Activated T-helper 2 cell treated with anti-CD3 and anti-CD28 coated beads, Interferon-gamma antibody, Interleukin-2, Interleukin-4, amounts not matched to agents 10 μg/mL and 5 μg/mL and 100 μg/mL, durations not matched to agents 14 hours and 24 hours and 36 hours (primary cell): ENCODE results near the gene PTPA. TPM values are rescaled to one million over a fixed set of nuclear protein-coding genes. Genes with fewer than 3 reads are reported as not detected.

Source experiments
- DNase-seq: peaks from one replicate; pipeline ENCODE4 v3.0.0; 2021; ENCODE audit warnings: low spot score
- H3K27ac Mint-ChIP-seq: one replicate; pipeline ENCODE4 v1.8.0; 2021; ENCODE audit warnings: mixed read lengths
- H3K27me3 Mint-ChIP-seq: one replicate; pipeline ENCODE4 v1.8.0; 2021; ENCODE audit warnings: low read depth, mixed read lengths
- H3K36me3 Mint-ChIP-seq: one replicate; pipeline ENCODE4 v1.8.0; 2021; ENCODE audit warnings: low read depth, mixed read lengths
- H3K4me1 Mint-ChIP-seq: one replicate; pipeline ENCODE4 v1.8.0; 2021; ENCODE audit warnings: low read depth, mixed read lengths
- H3K4me3 Mint-ChIP-seq: one replicate; pipeline ENCODE4 v1.8.0; 2021; ENCODE audit warnings: low read depth, mild to moderate bottlenecking, moderate library complexity, mixed read lengths
- H3K9me3 Mint-ChIP-seq: one replicate; pipeline ENCODE4 v1.8.0; 2021; ENCODE audit warnings: mixed read lengths
- intact Hi-C: fragments of 100-400 bp; cut with micrococcal nuclease; formaldehyde crosslinking; loops from one replicate; pipeline ENCODE4 v1.15.1; 2023
- total RNA-seq: library from RNA; stranded (reverse); gene quantifications from 2 replicates; pipeline ENCODE4 v1.2.3, GENCODE V29; 2022

Gene PTPA
- total RNA-seq, 1 donor from 2014 or later, result 106 TPM

DNA sequence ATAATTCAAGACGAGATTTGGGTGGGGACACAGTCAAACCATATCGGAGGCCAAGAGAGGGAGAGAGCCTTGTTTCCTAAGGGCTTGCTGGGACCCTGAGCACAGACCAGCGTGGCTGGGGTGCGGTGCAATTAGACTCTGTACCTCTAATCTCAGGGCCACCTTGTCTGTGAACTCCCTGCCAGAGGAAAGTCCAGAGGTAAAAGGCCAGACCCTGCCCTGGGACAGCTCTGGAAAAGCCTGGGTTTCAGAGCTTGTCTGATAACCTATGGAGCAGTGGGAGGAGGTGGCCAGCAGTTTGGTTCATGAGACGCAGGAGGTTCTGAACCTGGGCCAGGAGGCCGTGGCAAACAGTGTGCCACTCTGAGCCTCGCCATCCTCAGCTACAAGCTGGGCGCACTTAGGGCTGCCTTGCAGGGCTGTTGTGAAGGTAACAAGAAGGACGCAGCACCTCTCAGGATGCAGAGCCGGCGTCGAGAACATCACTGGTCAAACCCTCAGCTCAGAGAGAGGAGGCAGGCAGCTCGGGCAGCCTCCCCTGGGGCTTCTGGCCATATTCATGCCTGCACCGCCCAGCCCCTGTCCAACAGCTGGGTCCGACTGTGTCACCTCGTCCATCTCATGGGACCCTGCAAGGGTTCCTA lies 35.1 kb upstream of the PTPA start:
- Mint-ChIP-seq H3K4me1 (peaks cover 16% of the 10 kb centered on the region), H3K36me3 (no peaks in the 10 kb centered on the region), H3K9me3 (no peaks in the 10 kb centered on the region), H3K4me3 (no peak overlapping the region), H3K27me3 (no peaks in the 10 kb centered on the region), H3K27ac (no peak overlapping the region)
- intact Hi-C loops, result no loop called here
- DNase-seq, result no peak

DNA sequence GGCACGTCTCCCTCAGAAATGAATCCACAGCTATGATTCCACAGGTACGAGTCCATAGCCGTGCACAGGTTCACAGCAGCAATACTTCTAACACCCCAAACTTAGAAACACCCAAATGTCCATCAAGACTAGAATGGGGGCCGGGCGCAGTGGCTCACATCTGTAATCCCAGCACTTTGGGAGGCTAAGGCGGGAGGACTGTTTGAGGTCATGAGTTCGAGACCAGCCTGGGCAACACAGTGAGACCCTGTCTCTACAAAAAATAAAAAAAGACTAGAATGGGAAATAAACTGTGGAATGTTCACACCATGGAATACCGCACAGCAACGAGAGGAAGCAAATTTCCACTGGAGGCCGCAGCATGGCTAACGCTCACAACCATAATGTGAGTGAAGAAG lies 34.6 kb upstream of the PTPA start:
- DNase-seq, result no peak
- peaks cover 16% of the 10 kb centered on the region for H3K4me1 Mint-ChIP-seq
- no peaks in the 10 kb centered on the region for H3K9me3 Mint-ChIP-seq
- no peak overlapping the region for H3K27ac Mint-ChIP-seq
- no peaks in the 10 kb centered on the region for H3K27me3 Mint-ChIP-seq
- H3K4me3 Mint-ChIP-seq, result no peak overlapping the region
- intact Hi-C loops, result no loop called here
- H3K36me3 Mint-ChIP-seq, result no peaks in the 10 kb centered on the region

DNA sequence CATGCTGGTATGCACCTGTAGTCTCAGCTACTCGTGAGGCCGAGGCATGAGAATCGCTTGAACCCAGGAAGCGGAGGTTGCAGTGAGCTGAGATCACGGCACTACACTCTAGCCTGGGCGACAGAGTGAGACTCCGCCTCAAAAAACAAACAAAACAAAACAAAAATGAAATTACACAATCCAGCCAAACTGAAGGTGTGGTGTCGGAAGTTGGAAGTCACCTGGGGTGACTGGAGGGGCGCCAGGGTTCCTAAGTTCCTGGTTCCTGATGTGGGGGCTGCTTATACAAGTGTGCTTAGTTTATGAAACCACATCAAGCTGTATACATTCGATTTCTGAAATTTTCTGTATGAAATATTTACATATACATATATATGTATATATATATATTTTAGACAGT lies 34.0 kb upstream of the PTPA start:
- no peak for DNase-seq
- H3K27ac Mint-ChIP-seq, result no peak overlapping the region
- no peak overlapping the region for H3K4me3 Mint-ChIP-seq
- H3K4me1 Mint-ChIP-seq, result peaks cover 13% of the 10 kb centered on the region
- H3K27me3 Mint-ChIP-seq, result no peaks in the 10 kb centered on the region
- no peaks in the 10 kb centered on the region for H3K36me3 Mint-ChIP-seq
- intact Hi-C loops, result no loop called here
- H3K9me3 Mint-ChIP-seq, result no peaks in the 10 kb centered on the region

DNA sequence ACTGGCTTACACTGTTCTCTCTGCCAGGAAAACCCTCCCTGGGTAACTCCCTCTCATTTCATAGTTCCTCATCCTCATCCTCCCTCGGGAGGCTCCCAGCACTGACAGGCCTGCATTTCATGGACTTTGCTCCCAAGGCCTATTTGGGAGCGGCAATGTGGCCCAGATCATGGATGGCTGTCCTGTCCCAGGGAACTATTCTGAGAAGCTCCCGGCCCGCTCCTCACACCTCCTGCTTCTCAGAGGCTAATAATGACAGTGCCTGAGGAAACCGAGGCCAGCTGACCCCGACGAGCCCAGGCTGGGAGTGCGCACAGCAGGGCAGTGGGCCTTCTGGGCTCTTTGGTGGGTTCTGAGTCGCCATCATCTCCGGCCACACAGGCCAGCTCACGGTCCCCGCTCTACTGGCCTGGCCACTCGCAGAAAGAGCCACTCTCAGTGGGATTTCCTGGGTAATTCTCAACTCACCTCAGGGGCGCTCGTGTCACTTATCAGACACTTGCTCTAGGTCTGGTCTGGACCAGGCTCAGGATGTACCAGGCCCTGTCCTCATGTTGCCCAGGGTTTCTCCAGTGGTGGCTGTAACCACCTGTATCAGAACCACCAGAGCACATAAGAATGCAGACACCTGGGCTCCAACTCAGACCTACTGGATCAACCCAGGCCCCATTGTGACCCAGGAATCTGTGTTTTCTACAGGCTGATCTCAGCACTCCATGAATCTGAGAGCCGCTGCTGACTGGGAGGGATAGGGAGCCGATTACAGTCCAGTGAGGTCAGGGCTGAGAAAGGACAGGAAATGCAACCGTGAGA lies 32.3 kb upstream of the PTPA start:
- Mint-ChIP-seq H3K9me3 (no peaks in the 10 kb centered on the region), H3K4me3 (peak overlapping the region; percentile 90), H3K27me3 (no peaks in the 10 kb centered on the region), H3K4me1 (peaks cover 16% of the 10 kb centered on the region), H3K36me3 (peaks cover 5% of the 10 kb centered on the region), H3K27ac (peak overlapping the region; percentile 5)
- intact Hi-C loops, result no loop called here
- no peak for DNase-seq

DNA sequence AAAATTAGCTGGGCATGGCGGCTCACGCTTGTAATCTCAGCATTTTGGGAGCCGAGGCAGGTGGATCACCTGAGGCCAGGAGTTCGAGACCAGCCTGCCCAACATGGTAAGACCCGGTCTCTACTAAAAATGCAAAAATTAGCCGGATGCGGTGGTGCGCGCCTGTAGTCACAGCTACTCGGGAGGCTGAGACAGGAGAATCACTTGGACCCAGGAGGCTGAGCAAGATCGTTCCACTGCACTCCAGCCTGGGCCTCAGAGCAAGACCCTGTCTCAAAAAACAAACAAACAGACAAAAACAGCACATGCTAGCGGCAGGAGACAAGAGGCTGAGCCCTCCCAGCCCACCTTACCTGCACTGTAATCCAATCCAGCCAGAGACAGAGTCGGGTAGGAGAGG lies 31.4 kb upstream of the PTPA start:
- H3K36me3 Mint-ChIP-seq, result peaks cover 5% of the 10 kb centered on the region
- DNase-seq, result no peak
- H3K27me3 Mint-ChIP-seq, result no peaks in the 10 kb centered on the region
- intact Hi-C loops, result loop anchor here (2.0 kb wide), 1 partner anchor 43 kb away; the partner anchor contains the start of gene MIGA2
- H3K4me1 Mint-ChIP-seq, result peaks cover 16% of the 10 kb centered on the region
- H3K27ac Mint-ChIP-seq, result no peak overlapping the region
- no peaks in the 10 kb centered on the region for H3K9me3 Mint-ChIP-seq
- peak overlapping the region; percentile 90 for H3K4me3 Mint-ChIP-seq

DNA sequence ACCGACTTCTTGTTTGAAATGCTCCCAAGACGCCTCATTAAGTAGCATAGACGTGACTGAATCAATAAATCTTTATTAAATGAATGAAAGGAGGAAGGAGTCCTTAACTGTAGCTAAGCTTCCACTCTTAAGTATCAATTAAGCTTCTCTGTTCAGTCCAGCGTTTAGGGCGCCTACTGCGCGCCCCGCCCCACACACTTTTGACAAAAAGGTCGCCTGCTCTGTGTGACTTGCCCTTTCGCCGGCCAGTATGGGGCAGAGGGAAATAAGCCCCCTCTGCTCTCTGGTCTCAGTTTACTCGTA lies 31.0 kb upstream of the PTPA start:
- H3K27me3 Mint-ChIP-seq, result no peaks in the 10 kb centered on the region
- peak overlapping the region; percentile 90 for H3K4me3 Mint-ChIP-seq
- no peaks in the 10 kb centered on the region for H3K9me3 Mint-ChIP-seq
- H3K4me1 Mint-ChIP-seq, result peaks cover 16% of the 10 kb centered on the region
- intact Hi-C loops, result loop anchor here (2.0 kb wide), 1 partner anchor 43 kb away; the partner anchor contains the start of gene MIGA2
- DNase-seq, result no peak
- peaks cover 7% of the 10 kb centered on the region for H3K36me3 Mint-ChIP-seq
- peak overlapping the region; percentile 63 for H3K27ac Mint-ChIP-seq

DNA sequence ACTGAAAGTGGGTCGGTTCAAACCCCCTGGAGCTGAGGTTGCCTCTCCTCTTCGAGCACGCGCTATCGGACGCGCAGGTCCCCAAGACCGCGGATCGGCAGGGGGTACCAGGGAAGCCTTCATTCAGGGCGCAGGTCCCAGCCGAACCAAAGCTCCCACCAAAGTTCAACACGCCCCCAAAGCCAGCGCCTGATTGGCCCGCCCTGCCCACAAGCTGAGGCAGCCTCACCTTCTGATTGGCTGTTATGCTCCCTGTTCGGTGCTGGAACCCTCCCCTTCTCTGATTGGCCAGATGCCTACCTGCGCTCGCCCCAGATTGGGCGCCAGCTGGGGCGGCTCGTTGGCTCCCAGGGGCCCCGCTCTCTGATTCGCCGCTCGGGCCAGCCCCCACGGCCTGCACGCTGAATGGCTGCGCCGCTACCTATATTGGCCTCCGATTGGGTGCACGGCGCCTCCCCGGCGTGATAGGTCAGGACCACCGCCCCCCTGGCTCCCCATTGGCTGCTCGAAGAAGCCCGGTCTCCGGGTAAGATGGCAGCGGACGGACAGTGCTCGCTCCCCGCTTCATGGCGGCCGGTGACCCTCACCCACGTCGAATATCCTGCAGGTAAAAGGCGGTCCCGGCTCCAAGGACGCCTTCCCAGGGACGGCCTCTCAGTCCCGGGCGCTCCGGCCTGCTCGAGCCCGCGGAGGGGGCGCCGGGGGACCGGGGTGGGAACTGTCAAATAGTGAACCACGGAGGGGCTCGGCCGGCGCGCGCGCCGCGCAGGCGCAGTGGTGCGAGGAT lies 30.4 kb upstream of the PTPA start, which contains the start of gene DOLPP1:
TSS of gene DOLPP1 (plus strand) at position 511 of the 787 bp plus-strand sequence. CDS start at position 532, 21 bp downstream.
- Mint-ChIP-seq H3K36me3 (peaks cover 8% of the 10 kb centered on the region), H3K4me3 (peak within 1 kb of the TSS; percentile 90), H3K27me3 (no peaks in the 10 kb centered on the region), H3K27ac (peak within 1 kb of the TSS; percentile 63), H3K4me1 (peaks cover 16% of the 10 kb centered on the region), H3K9me3 (no peaks in the 10 kb centered on the region)
- peak; percentile 99 for DNase-seq
- intact Hi-C loops, result loop anchor here (1.0 to 2.0 kb wide), 2 partner anchors 31 to 44 kb away; partner anchors contain the start of genes MIGA2 and PTPA

DNA sequence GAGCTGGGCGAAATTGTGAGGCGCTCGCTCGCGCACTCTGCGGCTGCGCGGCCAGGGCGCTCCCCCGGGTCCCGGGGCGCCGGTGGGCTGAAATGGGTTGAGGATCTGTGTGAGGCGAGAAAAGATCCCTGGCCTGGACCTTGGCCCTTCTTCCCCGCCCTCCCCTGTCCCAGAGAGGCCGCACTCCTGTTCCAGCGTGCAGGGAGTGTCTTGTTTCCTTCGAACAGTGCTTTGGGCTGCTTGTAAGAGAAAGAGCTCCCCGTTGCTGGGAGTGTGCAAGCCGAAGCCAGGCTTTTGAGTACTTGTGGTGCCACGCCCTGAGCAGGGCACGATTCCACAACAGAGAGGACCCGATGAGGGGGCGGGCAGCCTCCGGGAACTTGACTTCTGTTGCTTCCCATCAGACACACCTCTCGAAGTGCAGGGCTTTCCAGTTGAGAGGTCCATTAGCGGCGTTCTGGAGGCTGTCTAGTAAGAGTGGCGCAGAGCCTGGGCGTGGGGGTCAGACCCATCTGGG lies 29.8 kb upstream of the PTPA start:
- intact Hi-C loops, result loop anchor here (1.0 to 2.0 kb wide), 2 partner anchors 30 to 45 kb away; partner anchors contain the start of genes MIGA2 and PTPA
- Mint-ChIP-seq H3K27ac (peak overlapping the region; percentile 53), H3K36me3 (peaks cover 8% of the 10 kb centered on the region), H3K9me3 (no peaks in the 10 kb centered on the region), H3K4me1 (peaks cover 16% of the 10 kb centered on the region), H3K4me3 (peak overlapping the region; percentile 90), H3K27me3 (no peaks in the 10 kb centered on the region)
- no peak for DNase-seq

DNA sequence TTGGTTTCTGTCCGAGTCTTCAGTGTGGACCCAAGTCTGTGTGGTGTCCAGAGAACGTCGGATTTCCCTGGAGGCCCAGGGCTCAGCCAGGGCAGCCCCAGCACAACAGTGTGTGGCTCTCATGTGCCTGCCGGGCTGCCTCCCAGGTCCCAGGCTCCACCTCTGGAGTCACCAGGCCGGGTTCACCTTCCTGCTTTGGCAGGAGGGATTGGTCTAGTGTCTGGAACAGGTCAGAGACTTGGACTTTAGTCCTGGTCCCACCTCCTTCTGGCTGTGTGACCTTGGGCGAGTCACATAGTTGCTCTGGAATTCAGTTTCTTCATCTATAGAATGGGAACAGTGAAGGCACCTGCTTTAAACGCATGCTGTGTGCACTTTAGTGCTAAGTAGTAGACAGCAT lies 27.1 kb upstream of the PTPA start:
- H3K9me3 Mint-ChIP-seq, result no peaks in the 10 kb centered on the region
- no peak for DNase-seq
- H3K27ac Mint-ChIP-seq, result no peak overlapping the region
- H3K27me3 Mint-ChIP-seq, result no peaks in the 10 kb centered on the region
- H3K4me1 Mint-ChIP-seq, result peaks cover 16% of the 10 kb centered on the region
- intact Hi-C loops, result no loop called here
- H3K36me3 Mint-ChIP-seq, result peaks cover 19% of the 10 kb centered on the region
- H3K4me3 Mint-ChIP-seq, result no peak overlapping the region

DNA sequence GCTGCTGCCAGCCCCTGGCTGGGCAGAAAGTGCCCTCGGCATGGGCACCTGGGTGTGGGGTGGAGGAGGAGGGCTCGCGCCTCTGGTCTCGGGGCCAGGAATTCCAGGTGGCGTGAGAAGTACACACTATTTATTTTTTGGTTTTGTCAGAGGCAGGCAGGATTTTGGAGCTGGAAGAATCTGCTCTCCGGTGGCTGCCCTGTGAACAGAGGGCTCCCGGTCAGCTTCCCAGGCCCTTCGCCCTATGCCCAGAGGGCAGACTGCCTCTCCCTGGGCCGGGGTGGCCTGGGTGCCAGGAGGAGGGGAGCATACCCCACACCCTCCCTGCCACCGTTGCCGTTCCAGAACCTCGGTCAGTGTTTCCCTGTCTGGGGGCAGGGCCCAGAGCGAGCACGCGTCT lies 22.0 kb upstream of the PTPA start:
- intact Hi-C loops, result no loop called here
- no peaks in the 10 kb centered on the region for H3K9me3 Mint-ChIP-seq
- H3K27ac Mint-ChIP-seq, result no peak overlapping the region
- H3K4me3 Mint-ChIP-seq, result no peak overlapping the region
- H3K36me3 Mint-ChIP-seq, result peaks cover 21% of the 10 kb centered on the region
- H3K4me1 Mint-ChIP-seq, result no peaks in the 10 kb centered on the region
- no peak for DNase-seq
- H3K27me3 Mint-ChIP-seq, result no peaks in the 10 kb centered on the region

DNA sequence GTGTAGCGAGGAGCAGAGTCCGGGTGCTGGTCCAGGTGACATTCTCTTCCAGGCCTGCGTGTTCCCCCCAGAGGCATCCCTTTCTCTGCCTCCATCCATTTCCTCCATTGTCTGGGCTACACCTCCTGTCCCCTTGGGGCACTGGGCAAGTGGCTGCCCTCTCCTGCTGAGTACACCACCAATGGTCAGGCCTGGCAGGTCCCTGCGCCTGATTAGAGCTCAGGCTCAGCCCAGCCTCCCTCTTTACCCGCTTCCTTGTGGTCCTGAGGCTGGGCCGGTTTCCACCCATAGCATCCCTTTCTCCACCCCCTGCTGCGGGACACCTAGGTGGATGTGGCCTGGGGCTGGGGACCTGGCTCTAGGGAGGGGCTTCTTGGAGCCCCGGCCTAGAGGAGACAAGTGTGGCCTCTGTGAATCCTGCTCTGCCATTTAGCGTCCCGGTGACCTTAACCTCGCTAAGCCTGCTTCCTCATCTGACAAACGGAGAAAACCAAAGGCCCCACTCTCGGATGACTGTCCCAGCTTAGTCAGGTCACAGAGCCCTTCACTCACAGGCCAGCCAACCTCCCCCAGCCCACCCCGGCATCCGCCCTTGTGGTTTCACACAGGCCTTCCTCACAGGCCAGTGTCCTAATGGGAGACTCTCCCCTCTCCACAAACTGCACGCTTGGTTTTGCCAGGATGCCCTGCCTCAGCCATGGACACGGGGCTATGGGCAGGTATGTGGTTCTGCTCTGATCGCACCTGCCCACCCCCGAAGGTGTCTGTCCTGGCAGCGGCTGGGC lies 17.4 kb upstream of the PTPA start:
- H3K27me3 Mint-ChIP-seq, result no peaks in the 10 kb centered on the region

More for the DNA sequence above, 17.4 kb upstream of the PTPA start:
- Mint-ChIP-seq H3K27ac (no peak overlapping the region), H3K4me3 (no peak overlapping the region), H3K9me3 (no peaks in the 10 kb centered on the region), H3K36me3 (peaks cover 8% of the 10 kb centered on the region), H3K4me1 (no peaks in the 10 kb centered on the region)
- intact Hi-C loops, result no loop called here
- no peak for DNase-seq
